GM19372 (cell line): ENCODE measurements around the gene TFIP11.
"Not testable (repeated sequence)": the region's sequence is repeated elsewhere in the genome, so short reads cannot be mapped to it uniquely, and the experiment has no call there.

Source experiments
- ATAC-seq: cut with Tn5 transposase; IDR thresholded peaks from one replicate; pipeline ENCODE4 v1.9.1; 2021; ENCODE audit warnings: mild to moderate bottlenecking, low read depth, moderate library complexity; ENCODE audit not compliant: unreplicated experiment

Gene TFIP11

GRCh38 chr22:26542831-26543230, 30.6 kb upstream of the TFIP11 start:
- ATAC-seq, result no peak

DNA sequence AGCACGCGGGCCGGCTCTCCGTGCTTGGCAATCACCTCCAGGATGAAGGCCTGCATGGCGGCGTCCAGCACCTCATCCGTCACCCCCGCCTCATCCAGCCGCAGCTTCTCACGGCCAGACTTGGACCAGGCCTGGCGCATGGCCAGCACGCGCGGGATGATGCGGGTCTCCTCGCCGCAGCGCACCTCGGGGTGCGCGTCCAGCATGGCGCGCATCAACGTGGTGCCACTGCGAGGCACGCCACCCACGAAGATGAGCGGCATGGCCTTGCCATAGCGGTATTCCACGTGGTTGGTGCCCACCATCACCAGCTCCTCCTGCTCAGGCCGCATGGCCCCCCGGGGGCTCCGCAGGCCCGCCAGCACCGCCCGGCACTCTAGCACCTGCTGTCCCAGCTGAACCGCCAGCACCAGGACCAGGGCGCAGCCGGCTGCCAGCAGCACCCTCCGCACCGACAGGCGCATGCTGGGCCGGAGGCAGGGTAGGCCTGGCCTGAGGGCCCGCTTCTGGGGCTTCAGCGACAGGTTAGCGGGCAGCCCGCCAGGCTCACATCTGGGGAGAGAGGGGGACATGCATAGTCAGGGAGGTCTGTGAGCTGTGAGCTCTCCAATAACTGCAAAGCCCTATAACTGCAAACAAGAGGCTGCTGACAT, 29.0 kb upstream of the TFIP11 start:
- no peak for ATAC-seq

DNA sequence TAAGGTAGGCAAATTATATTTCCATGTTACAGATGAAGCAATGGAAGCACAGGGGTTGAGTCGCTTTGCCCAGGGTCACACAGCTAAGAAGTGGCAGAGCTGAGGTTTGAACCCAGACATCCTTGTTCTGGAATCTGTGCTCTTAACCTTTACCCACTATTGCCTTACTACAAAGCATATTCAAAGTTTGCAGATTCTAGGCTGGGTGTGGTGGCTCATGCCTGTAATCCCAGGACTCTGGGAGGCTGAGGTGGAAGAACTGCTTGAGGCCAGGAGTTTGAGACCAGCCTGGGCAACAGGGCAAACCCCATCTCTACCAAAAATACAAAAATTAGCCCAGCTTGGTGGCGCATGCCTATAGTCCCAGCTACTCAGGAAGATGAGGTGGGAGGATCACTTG, 27.8 kb upstream of the TFIP11 start:
- ATAC-seq, result no peak

- ATAC-seq, result no peak
Observed at GRCh38 chr22:26536762-26537134, 24.5 kb upstream of the TFIP11 start.

GRCh38 chr22:26536056-26536761, 23.9 kb upstream of the TFIP11 start:
- ATAC-seq, result no peak

DNA sequence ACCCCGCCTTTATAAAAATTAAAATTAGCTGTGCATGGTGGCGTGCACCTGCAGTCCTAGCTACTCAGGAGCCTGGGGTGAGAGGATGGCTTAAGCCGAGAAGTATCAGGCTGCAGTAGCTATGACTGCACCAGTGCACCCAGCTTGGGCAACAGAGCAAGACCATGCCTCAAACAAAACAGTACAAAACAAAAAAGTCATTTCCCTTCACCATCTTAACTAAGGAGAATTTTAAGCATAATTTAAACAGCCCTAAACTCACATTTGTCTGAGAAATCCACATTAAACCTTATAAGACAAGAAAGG, 23.3 kb upstream of the TFIP11 start:
- ATAC-seq, result no peak

DNA sequence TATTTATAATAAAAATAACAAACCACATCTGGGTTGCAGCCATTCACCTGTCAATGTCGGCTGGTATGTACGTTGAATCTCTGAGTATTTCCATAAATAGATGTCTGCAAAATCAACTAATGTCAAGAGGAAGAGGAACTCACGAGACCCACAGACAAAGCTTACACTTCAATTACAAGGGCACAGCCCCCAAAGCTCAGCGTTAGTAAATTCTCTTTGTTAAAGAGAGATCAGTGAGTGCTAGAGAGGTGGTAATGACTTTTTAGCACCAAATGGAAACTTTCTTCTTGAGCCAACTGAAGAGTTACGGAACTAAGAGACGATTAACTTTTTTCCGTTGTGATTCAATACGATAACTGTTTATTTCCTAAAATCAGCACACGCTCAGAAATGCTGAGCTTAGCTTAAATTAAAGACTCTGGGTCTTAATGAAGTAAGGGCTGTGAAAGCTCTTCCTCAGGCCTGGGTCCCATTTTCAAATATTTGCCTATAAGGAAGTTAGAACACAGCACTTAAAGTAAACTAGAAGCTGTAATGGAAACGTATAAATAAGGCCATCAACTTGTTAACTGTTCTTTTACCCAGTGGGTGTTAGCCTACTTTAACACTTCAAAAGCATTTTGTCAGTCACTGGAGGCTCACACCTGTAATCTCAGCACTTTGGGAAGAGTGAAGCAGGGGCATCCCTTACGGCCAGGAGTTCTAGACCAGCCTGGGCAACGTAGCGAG, 22.8 kb upstream of the TFIP11 start:
- ATAC-seq, result no peak

- no peak for ATAC-seq
Observed at GRCh38 chr22:26534171-26534855, 22.0 kb upstream of the TFIP11 start.

GRCh38 chr22:26529345-26529744, 17.1 kb upstream of the TFIP11 start:
- no peak for ATAC-seq

GRCh38 chr22:26528518-26528917, 16.2 kb upstream of the TFIP11 start:
- ATAC-seq, result not testable (repeated sequence)

DNA sequence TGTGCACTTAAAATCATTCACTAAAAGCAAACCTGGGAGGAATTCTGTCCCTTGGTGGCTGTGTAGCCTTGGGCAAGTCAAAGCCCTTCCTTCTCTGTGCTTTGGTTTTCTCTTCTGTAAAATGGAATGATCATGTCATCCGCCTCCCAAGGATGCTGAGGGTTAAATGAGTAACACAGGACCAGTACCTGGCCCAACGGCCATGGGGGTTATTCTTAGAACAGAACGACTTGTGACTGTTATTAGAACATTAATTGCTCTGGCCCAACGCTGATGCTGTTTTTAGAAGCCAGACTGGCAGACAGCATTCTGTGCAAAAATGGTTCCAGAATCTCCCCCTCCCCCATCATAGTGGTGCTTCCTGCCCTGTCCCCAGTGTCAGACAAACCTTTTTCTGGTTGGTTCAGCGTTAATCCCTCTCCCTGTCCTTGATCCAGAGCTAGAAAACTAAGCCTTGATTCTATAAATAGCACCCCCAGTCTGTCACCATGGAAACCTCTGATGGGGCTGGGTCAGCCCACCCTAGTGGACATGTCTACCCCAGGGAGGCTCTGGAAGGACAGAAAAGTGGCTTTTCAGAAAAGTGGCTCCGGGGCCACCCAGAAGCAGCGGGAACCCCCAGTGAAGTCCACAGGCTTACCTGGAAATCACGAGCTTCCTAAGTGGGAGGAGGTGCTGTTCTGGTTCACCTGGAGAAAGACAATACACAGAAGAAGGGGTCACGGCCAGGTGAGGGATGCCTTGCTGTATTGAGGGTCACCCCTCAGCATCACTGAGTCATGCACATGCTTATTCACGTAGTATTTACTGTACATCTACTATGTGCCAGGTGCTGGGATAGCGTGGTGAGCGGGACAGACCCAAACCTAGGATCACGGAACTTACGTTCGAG, 15.5 kb upstream of the TFIP11 start:
- no peak for ATAC-seq

- no peak for ATAC-seq
Observed at GRCh38 chr22:26527167-26527566, 14.9 kb upstream of the TFIP11 start.

- ATAC-seq, result no peak
Observed at GRCh38 chr22:26525946-26526564, 13.8 kb upstream of the TFIP11 start.

DNA sequence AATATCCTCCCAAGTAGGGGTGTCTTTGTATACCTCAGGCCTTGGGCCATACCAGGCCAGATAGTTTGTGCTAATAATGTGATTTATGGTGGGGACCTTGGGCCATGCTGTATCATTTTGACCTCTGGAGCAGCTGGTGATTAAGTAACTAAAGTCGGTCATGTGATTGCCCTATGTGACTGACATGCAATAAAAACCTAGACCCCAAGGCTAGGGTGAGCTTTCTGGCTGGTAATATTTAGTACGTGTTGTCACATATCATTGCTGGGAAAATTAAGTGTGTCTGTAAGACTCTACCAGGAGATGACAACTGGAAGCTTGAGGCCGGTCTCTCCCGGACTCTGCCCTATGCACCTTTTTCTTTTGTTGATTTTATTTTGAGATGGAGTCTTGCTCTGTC, 12.6 kb upstream of the TFIP11 start:
- ATAC-seq, result no peak

GRCh38 chr22:26522592-26522991, 10.3 kb upstream of the TFIP11 start:
- ATAC-seq, result no peak

DNA sequence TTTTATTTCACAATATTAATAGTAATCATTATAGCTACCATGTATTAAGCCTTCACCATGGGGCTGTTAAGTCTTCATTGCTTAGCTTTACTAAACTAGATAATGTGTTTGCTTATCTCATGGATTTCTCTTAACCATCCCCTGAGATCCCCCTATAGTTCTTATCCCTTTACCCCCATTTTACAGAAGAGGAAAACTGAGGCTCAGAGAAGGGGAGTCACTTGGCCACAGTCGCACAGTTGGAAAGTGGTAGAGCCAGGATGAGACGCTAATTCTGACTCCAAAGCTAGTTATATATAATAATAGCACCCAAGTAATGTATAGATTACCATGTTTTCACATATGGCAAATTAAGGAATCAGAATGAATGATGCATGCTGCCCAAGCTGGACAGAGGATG, 9.7 kb upstream of the TFIP11 start:
- ATAC-seq, result no peak

GRCh38 chr22:26517429-26517828, 5.2 kb upstream of the TFIP11 start:
- no peak for ATAC-seq

- ATAC-seq, result no peak
Observed at GRCh38 chr22:26516503-26516902, 4.2 kb upstream of the TFIP11 start.

DNA sequence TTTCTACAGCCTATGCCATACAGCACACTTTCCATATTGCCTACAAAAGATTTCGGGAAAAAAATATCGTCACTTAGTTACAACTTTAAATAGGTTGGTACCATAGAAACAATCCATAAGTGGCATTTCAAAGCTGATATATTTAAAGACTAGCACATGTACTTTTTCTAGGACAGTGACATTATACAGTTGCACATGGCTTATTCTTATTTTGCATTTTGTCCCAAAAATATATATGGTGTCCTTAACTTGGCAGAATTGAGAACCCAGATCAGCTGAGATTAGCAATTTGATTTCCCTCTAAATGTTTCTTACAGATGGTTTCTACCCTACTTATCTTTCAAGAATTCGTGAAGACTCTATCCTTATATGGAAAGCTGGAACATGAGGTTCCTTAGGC, 3.7 kb upstream of the TFIP11 start:
- ATAC-seq, result no peak
